Prostate gland (tissue), 2 donors: ENCODE data around the gene SH3TC1. TPM values are rescaled to one million over a fixed set of nuclear protein-coding genes. Genes with fewer than 3 reads are reported as not detected.

ENCODE experiments used
- DNase-seq: peaks from one replicate; pipeline ENCODE4 v3.0.0-alpha.2; 2019; ENCODE audit warnings: low spot score
- H3K27ac ChIP-seq, 2 donors: fragments of 200-600 bp; sonication (generic); 2 replicates each; pipeline ENCODE4 v1.5.1; 2017 to 2019
- H3K27me3 ChIP-seq: fragments of 200-600 bp; sonication (generic); replicated peaks from 2 replicates; pipeline ENCODE4 v1.5.1; 2019; ENCODE audit not compliant: insufficient read depth
- H3K36me3 ChIP-seq, 2 donors: fragments of 200-600 bp; sonication (generic); 1 replicate in 1 of 2; 2 replicates in 1 of 2; pipeline versions ENCODE4 v1.5.1 to v1.8.1; 2017 to 2019
- H3K4me1 ChIP-seq: fragments of 200-600 bp; sonication (generic); replicated peaks from 2 replicates; pipeline ENCODE4 v1.5.1; 2019
- H3K4me3 ChIP-seq, 2 donors: fragments of 200-600 bp; sonication (generic); 2 replicates each; pipeline ENCODE4 v1.5.1; 2017 to 2019
- H3K9me3 ChIP-seq: fragments of 200-600 bp; sonication (generic); 2 replicates; pipeline ENCODE4 v1.5.1; 2017
- CTCF ChIP-seq, 4 experiments: fragments of 200-600 bp in 2 of 4; fragments of 450-650 bp in 2 of 4; sonication (generic) in 2 of 4; IDR thresholded peaks; 1 replicate in 3 of 4; 2 replicates in 1 of 4; pipeline ENCODE4 v1.5.1; 2016 to 2019; ENCODE audit warnings: antibody characterized with exemption in 4 of 4, mild to moderate bottlenecking in 2 of 4, moderate library complexity in 2 of 4
- POLR2A ChIP-seq: fragments of 450-650 bp; IDR thresholded peaks from one replicate; pipeline ENCODE4 v1.6.1; 2016; ENCODE audit warnings: antibody characterized with exemption, mild to moderate bottlenecking
- POLR2AphosphoS5 ChIP-seq: sonication (generic); formaldehyde crosslinking; IDR thresholded peaks from one replicate; pipeline ENCODE4 v1.6.1; 2017; ENCODE audit warnings: antibody characterized with exemption
- WGBS: methylation state at CpG from one replicate; pipeline ENCODE4 v1.1.5; 2018; 5-methylcytosine and 5-hydroxymethylcytosine counted together
- intact Hi-C: fragments of 100-400 bp; cut with DNase I; formaldehyde crosslinking; loops from one replicate; pipeline ENCODE4 v1.14.2; 2022
- total RNA-seq, 2 donors: library from RNA; depleted of rRNA; stranded (reverse); fragments of >200 nt; gene quantifications; one replicate each; pipeline ENCODE4 v1.1.0, GENCODE V29; 2016

The SH3TC1 gene
- total RNA-seq, 2 donors from 2014 or later = 22.4 to 37.5 TPM

- no peak overlapping the region for H3K4me3 ChIP-seq
- no peaks in the 10 kb centered on the region for H3K27me3 ChIP-seq
- no peaks in the 10 kb centered on the region for H3K36me3 ChIP-seq
- TF ChIP-seq POLR2AphosphoS5 = no peak
- TF ChIP-seq POLR2A = no peak
- no peak for TF ChIP-seq CTCF (IDR thresholded peaks at IDR 0.05)
- 89% methylated on average over 19 of the region's 27 CpGs for WGBS
- no peaks in the 10 kb centered on the region for H3K9me3 ChIP-seq
- DNase-seq = no peak
- H3K27ac ChIP-seq = peak overlapping the region; percentile 51 to 59
- H3K4me1 ChIP-seq = peaks cover 7% of the 10 kb centered on the region
- intact Hi-C loops = no loop called here
These were observed 28.8 kb downstream of the SH3TC1 start for GRCh38 chr4:8227771-8228318.

GRCh38 chr4:8228319-8229250 lies 29.5 kb downstream of the SH3TC1 start:
- no peak overlapping the region for H3K4me3 ChIP-seq

GRCh38 chr4:8229331-8229975 lies 30.4 kb downstream of the SH3TC1 start:
- no peak for TF ChIP-seq CTCF (IDR thresholded peaks at IDR 0.05)
- no peak for TF ChIP-seq POLR2A
- TF ChIP-seq POLR2AphosphoS5 = no peak
- no peaks in the 10 kb centered on the region for H3K36me3 ChIP-seq
- no peaks in the 10 kb centered on the region for H3K9me3 ChIP-seq
- DNase-seq = no peak
- no peak overlapping the region for H3K27ac ChIP-seq
- no peak overlapping the region for H3K4me3 ChIP-seq
- WGBS = 88% methylated on average over 17 of the region's 17 CpGs
- H3K27me3 ChIP-seq = no peaks in the 10 kb centered on the region
- intact Hi-C loops = no loop called here
- peaks cover 7% of the 10 kb centered on the region for H3K4me1 ChIP-seq

More at GRCh38 chr4:8228319-8229250, 29.5 kb downstream of the SH3TC1 start:
- H3K4me1 ChIP-seq = peaks cover 7% of the 10 kb centered on the region
- peak overlapping the region; percentile 51 to 59 for H3K27ac ChIP-seq
- TF ChIP-seq POLR2AphosphoS5 (peak; percentile 71), CTCF (IDR thresholded peaks at IDR 0.05) (peak in 1 of 4 experiments; percentile 14), POLR2A (no peak)
- 46% methylated on average over 22 of the region's 39 CpGs for WGBS
- intact Hi-C loops = no loop called here
- H3K27me3 ChIP-seq = no peaks in the 10 kb centered on the region
- H3K9me3 ChIP-seq = no peaks in the 10 kb centered on the region
- DNase-seq = peak; percentile 78
- no peaks in the 10 kb centered on the region for H3K36me3 ChIP-seq

- peaks cover 7% of the 10 kb centered on the region for H3K4me1 ChIP-seq
- H3K36me3 ChIP-seq = no peaks in the 10 kb centered on the region
- intact Hi-C loops = no loop called here
- DNase-seq = no peak
- TF ChIP-seq CTCF (IDR thresholded peaks at IDR 0.05) (no peak), POLR2A (no peak)
- no peaks in the 10 kb centered on the region for H3K9me3 ChIP-seq
- WGBS = 98% methylated on average over 11 of the region's 11 CpGs
- H3K27me3 ChIP-seq = no peaks in the 10 kb centered on the region
- H3K4me3 ChIP-seq = no peak overlapping the region
- H3K27ac ChIP-seq = no peak overlapping the region
These were observed 30.9 kb downstream of the SH3TC1 start for GRCh38 chr4:8230033-8230432.
